Fibroblast of skin of abdomen (primary cell): ENCODE measurements around the gene KRTAP19-2. TPM values are rescaled to one million over a fixed set of nuclear protein-coding genes. Genes with fewer than 3 reads are reported as not detected.
"Not testable (repeated sequence)": the region's sequence is repeated elsewhere in the genome, so short reads cannot be mapped to it uniquely, and the experiment has no call there.

Experiments
- DNase-seq: peaks from one replicate; pipeline ENCODE4 v3.0.0-alpha.2; 2013
- polyA plus RNA-seq, 2 experiments: library from polyadenylated mRNA; unstranded; fragments of 120-200 nt; gene quantifications; one replicate each; pipeline ENCODE4 v1.2.1, GENCODE V29; 2013; ENCODE audit not compliant: insufficient read length in 2 of 2

Gene KRTAP19-2, protein sequence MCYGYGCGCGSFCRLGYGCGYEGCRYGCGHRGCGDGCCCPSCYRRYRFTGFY
- polyA plus RNA-seq (2013, experiment 1 of 2; ENCODE audit: insufficient read length), result not detected
- not detected for polyA plus RNA-seq (2013, experiment 2 of 2; ENCODE audit: insufficient read length)

GRCh38 chr21:30487336-30487735, at the start of gene KRTAP19-2:
Gene KRTAP19-2, minus strand, starts transcription at chr21:30487436. Its CDS starts 88 bp downstream, at chr21:30487348.
- DNase-seq, result no peak

GRCh38 chr21:30518876-30519275, 31.6 kb upstream of the KRTAP19-2 start:
- no peak for DNase-seq

- no peak for DNase-seq
Observed at GRCh38 chr21:30515681-30516080, 28.4 kb upstream of the KRTAP19-2 start.

DNA sequence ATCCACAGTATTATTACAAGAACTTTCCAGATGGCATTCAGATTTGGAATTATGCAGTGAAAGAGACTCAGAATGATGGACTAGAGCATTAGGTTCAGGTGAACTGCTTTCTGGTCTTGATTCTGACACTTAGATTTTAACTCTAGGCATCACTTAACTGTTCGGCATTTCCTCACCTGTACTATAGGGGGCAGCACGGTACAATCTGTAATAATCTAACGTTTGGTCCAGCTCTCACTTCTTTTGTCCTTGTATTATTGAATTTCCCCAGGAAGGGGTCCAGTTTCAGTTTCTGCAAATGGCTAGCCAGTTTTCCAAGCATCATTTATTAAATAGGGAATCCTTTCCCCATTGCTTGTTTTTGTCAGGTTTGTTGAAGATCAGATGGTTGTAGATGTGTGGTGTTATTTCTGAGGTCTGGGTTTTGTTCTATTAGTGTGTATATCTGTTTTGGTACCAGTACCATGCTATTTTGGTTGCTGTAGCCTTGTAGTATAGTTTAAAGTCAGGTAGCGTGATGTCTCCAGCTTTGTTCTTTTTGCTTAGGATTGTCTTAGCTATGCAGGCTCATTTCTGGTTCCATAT, 18.5 kb upstream of the KRTAP19-2 start:
- not testable (repeated sequence) for DNase-seq

DNA sequence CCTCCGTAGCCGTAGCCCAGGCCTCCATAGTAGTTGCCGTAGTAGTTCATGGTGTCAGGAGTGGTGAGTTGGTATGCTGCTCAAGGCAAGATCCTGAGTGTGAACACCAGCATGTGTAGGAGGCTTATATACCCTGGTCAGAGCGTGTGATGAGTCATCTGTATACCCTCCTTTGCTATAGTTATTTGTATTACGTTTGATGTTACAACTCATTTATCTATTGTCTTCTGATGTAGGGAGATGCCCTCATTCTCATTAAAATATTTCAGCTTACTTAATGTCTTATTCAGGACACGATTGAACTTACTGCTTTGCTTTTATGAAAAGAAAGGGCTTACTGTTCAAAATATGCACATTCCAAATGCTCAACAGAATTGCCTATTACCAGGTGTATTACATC, 14.8 kb upstream of the KRTAP19-2 start, which contains the start of gene KRTAP19-5:
KRTAP19-5 (minus strand) TSS at position 101 of the 400 bp plus-strand sequence; CDS start at position 50, 51 bp downstream.
- no peak for DNase-seq

DNA sequence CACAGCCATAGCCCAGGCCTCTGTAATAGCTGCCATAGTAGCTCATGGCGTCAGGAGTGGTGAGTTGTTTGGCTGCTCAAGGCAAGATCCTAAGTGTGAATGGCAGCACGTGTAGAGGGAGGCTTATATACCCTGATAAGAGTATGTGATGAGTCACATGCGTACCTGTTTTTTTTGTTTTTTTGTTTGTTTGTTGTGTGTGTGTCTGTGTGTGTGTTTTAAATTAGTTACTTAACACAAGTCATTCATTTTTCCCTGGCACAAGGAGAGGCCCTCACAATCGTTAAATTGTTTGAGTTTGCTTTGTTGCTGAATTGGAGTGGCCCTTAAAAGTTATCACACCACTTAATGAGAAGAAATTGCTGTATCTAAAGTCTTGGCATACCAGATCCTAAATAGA, 9.8 kb upstream of the KRTAP19-2 start, which contains the start of gene KRTAP19-4:
KRTAP19-4 (minus strand) TSS at position 101 of the 400 bp plus-strand sequence; CDS start at position 46, 55 bp downstream.
- no peak for DNase-seq

DNA sequence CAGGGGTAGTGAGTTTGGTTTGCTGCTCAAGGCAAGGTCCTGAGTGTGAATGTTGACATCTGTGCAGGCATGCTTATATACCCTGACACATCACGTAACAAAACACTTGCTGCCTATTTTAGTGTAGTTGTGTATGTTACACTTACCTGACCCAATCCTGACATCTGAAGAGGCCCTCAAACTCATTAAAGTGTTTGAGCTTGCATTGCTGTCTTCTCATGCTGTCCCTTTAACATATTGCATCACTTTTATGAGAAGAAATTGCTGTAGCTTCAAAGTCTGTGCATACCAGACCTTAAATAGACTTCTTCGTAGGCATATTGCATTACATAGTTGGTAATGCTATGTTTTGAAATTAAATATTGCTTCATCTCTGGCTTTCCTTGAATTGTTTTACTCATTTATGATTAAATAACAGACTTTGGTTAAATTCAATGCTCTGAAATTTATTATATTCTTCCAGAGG, 4.8 kb upstream of the KRTAP19-2 start, which contains the start of gene KRTAP19-3:
KRTAP19-3 (minus strand) TSS at position 51 of the 466 bp plus-strand sequence. CDS start 56 bp downstream, outside the sequence.
- DNase-seq, result no peak

- DNase-seq, result no peak
Observed at GRCh38 chr21:30486180-30486579, 1.1 kb downstream of the KRTAP19-2 start.

- no peak for DNase-seq
Observed at GRCh38 chr21:30482130-30482529, 5.1 kb downstream of the KRTAP19-2 start.

- no peak for DNase-seq
Observed at GRCh38 chr21:30480145-30480544, 7.1 kb downstream of the KRTAP19-2 start, which contains the start of gene KRTAP19-1. Gene KRTAP19-1, minus strand, starts transcription at chr21:30480367. Its CDS starts 50 bp downstream, at chr21:30480317.

- no peak for DNase-seq
Observed at GRCh38 chr21:30479259-30479658, 8.0 kb downstream of the KRTAP19-2 start.

- DNase-seq, result no peak
Observed at GRCh38 chr21:30478004-30478403, 9.2 kb downstream of the KRTAP19-2 start.

DNA sequence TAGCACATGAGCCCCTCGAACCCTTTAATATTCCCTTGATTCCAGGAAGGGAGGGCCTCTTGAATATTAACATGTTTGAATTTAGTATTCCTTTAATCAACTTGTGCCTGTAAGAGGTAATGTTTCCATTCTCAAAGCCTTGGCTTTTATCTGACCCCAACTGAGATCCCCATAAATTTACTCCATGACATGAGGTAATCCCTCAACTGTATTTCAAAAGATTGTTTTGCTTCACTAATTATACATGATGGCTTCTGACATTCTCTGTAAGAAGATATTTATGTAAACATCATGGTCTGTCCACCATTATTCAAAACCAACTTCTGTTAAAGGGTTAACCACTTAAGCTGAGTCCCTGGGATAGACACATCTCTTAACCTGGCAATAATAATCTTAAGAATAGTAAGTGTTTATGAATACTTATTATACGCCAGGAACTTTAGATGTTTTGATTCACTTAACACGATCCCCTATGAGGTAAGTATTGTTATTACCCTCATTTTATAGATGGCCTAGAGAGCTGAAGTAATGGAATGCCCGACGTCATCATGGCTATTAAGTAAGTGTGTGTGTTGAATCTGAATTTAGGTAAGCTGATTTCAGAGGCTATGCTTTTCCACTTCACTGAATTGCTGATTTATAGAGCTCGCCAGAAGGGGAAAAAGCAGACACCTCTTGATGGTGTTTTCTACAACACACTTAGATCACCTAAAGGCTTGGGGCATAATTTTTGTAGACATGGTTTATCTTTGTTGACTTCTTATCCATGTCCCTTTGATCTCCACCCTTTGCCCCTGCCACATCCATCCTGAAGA, 18.1 kb downstream of the KRTAP19-2 start:
- no peak for DNase-seq

DNA sequence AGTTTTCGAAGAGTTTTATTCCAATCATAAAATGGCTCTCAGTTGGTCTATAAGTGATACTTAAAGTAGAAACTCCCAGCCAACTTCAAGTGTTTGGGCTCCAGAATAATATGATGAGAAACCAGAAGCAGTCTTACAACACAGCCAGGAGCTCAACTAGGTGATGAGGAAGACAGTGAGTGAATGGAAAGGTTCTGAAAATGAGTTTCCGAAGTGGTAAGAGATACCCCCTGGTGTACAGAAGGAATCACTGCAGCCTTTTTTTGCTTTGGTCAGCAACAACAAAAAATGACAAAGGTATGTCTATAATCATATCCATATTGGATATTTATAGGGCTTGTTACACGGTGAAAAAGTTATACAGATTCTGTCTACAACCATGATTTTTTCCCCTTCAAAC, 23.5 kb downstream of the KRTAP19-2 start:
- DNase-seq, result no peak

- DNase-seq, result no peak
Observed at GRCh38 chr21:30448514-30448913, 38.7 kb downstream of the KRTAP19-2 start.

DNA sequence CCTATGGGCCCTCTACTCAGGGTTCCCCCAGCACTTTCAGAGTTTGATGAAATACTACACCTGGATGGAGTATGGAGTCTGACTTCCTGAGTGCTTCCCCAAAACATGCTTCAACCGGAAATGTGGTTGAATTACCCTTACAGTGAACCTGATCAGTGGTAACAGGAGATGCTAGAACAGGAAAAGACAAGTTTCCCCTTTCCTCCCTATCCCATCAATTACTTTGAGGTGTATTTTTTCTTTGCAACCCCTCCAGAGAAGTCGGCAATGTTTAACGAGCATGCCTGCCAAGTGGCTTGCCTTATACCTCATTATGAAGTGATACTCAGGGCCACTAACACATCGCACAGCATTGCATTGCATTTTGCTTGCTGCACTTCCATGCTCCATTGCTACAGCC, 40.2 kb downstream of the KRTAP19-2 start:
- no peak for DNase-seq

DNA sequence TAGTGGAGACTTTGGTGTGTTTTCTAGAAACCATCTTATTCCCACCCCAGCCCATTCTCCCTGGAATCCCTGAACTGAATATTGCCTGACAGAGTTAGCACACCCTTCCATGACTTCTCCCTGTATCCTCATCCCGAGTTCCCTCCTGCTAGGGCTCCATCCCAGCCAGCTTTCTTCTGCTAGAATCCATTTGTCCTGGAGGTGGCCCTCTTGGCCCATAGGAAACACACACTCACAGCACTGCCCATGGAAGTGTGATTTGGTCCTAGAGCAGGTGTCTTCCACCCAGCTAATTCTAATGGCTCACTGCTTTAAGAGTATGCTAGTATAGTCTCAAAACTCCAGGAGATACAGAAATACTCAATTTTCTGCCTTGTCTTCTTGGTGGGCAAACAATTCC, 43.0 kb downstream of the KRTAP19-2 start:
- no peak for DNase-seq

DNA sequence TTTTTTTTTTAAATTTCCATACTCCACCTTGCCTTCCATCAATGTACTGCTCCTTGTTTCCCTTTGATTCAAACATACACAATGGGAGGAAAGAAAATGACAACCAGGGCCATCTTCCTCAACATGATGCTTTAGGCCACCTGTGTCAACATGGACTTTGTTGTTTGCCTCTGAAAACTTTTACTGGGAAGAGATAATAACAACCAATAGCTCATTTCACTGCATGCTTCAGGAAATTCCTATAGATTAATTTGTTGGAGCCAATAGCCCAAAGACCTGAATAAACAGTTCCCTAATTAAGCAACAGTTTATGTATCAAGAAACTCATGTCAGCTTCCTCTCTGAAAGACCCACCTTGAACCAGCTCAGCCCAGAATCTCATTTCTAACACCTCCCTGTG, 44.0 kb downstream of the KRTAP19-2 start:
- DNase-seq, result no peak

DNA sequence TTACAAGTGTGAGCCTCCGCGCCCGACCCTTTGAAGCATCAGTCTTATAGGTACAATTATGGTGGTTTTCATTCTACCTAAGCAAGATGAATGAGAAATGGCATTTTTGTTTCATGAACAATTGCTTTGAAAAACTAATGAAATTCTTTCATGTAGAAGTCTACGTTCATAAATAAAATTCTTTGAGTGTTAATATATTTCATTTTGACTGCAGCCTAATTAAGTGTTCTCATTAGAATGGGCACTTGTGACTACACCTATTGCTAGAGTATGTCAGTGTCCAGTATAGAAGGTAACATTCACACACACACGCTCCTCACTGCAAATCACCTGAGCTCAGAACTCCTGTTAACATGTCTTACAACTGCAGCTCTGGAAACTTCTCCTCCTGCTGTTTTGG, 47.3 kb downstream of the KRTAP19-2 start, which contains the start of gene KRTAP15-1:
KRTAP15-1 (plus strand) TSS at position 301 of the 400 bp plus-strand sequence; CDS start at position 354, 53 bp downstream.
- no peak for DNase-seq
